Esophagus squamous epithelium (tissue), 5 donors: ENCODE measurements around the gene MYH7. TPM values are rescaled to one million over a fixed set of nuclear protein-coding genes. Genes with fewer than 3 reads are reported as not detected.
"Not testable (repeated sequence)": the region's sequence is repeated elsewhere in the genome, so short reads cannot be mapped to it uniquely, and the experiment has no call there.

ENCODE experiments used
- DNase-seq: peaks from one replicate; lab custom pipeline; 2025; lab: John Stamatoyannopoulos, UW
- H3K27ac ChIP-seq, 4 donors: fragments of 200-600 bp; sonication (generic); one replicate each; pipeline ENCODE4 v1.5.1; 2016 to 2019; ENCODE audit warnings: mild to moderate bottlenecking in 1 of 4
- H3K27me3 ChIP-seq, 4 donors: fragments of 200-600 bp; sonication (generic); 1 replicate in 3 of 4; 2 replicates in 1 of 4; pipeline versions ENCODE4 v1.5.1 to v1.6.0; 2017 to 2021; ENCODE audit warnings: antibody characterized with exemption in 1 of 4
- H3K36me3 ChIP-seq, 3 donors: fragments of 200-600 bp; sonication (generic); one replicate each; pipeline ENCODE4 v1.5.1; 2016 to 2019
- H3K4me1 ChIP-seq, 3 donors: fragments of 200-600 bp; sonication (generic); one replicate each; pipeline ENCODE4 v1.5.1; 2017 to 2019
- H3K4me3 ChIP-seq, 4 donors: fragments of 200-600 bp; sonication (generic); 1 replicate in 3 of 4; 2 replicates in 1 of 4; pipeline ENCODE4 v1.5.1; 2016 to 2019; ENCODE audit warnings: mild to moderate bottlenecking in 2 of 4, moderate library complexity in 1 of 4
- H3K9me3 ChIP-seq, 3 donors: fragments of 200-600 bp; sonication (generic); one replicate each; pipeline ENCODE4 v1.5.1; 2016 to 2019
- CTCF ChIP-seq, 6 experiments: fragments of 450-650 bp in 4 of 6; fragments of 200-600 bp in 2 of 6; sonication (generic) in 2 of 6; IDR thresholded peaks; one replicate each; pipeline ENCODE4 v1.5.1; 2016 to 2019; ENCODE audit warnings: antibody characterized with exemption in 6 of 6, mild to moderate bottlenecking in 4 of 6, moderate library complexity in 4 of 6
- POLR2A ChIP-seq, 4 donors: fragments of 450-650 bp; IDR thresholded peaks; one replicate each; pipeline ENCODE4 v1.6.1; 2017; ENCODE audit warnings: antibody characterized with exemption in 4 of 4, mild to moderate bottlenecking in 4 of 4, moderate library complexity in 3 of 4
- WGBS, 2 donors: methylation state at CpG; one replicate each; pipeline ENCODE4 v1.1.5; 2018; 5-methylcytosine and 5-hydroxymethylcytosine counted together
- intact Hi-C: fragments of 100-400 bp; cut with DNase I; formaldehyde crosslinking; loops from one replicate; pipeline ENCODE4 v1.15.0; 2022
- total RNA-seq, 4 donors: library from RNA; depleted of rRNA; stranded (reverse); fragments of >200 nt; gene quantifications; one replicate each; pipeline ENCODE4 v1.1.0, GENCODE V29; 2016
- donor health status: DM: yes; HTN: yes; CAD: no.

The MYH7 gene
- total RNA-seq, 4 donors from 2014 or later: not detected

GRCh38 chr14:23404331-23404900 lies 31.0 kb downstream of the MYH7 start:
- no peak overlapping the region for H3K27ac ChIP-seq
- H3K36me3 ChIP-seq: no peaks in the 10 kb centered on the region
- intact Hi-C loops: no loop called here
- H3K4me1 ChIP-seq: no peaks in the 10 kb centered on the region
- H3K9me3 ChIP-seq: no peaks in the 10 kb centered on the region
- no peak overlapping the region for H3K4me3 ChIP-seq
- no peak for DNase-seq
- TF ChIP-seq POLR2A (IDR thresholded peaks at IDR 0.05): no peak
- TF ChIP-seq CTCF (IDR thresholded peaks at IDR 0.05): no peak
- H3K27me3 ChIP-seq: peaks cover 0 to 63% (median 0%) of the 10 kb centered on the region in 4 donors
- WGBS, 2 donors: 62 to 100% methylated on average over 1 to 7 of the region's 14 CpGs

GRCh38 chr14:23403908-23404307 lies 31.6 kb downstream of the MYH7 start:
- peaks cover 0 to 58% (median 0%) of the 10 kb centered on the region in 4 donors for H3K27me3 ChIP-seq
- intact Hi-C loops: no loop called here
- no peaks in the 10 kb centered on the region for H3K36me3 ChIP-seq
- H3K4me1 ChIP-seq: no peaks in the 10 kb centered on the region
- no peak overlapping the region for H3K4me3 ChIP-seq
- H3K9me3 ChIP-seq: no peaks in the 10 kb centered on the region
- WGBS, 2 donors: 49 to 69% methylated on average over 4 of the region's 4 CpGs
- no peak for TF ChIP-seq POLR2A (IDR thresholded peaks at IDR 0.05)
- no peak for TF ChIP-seq CTCF (IDR thresholded peaks at IDR 0.05)
- H3K27ac ChIP-seq: no peak overlapping the region
- no peak for DNase-seq

GRCh38 chr14:23403139-23403438 lies 32.4 kb downstream of the MYH7 start:
- TF ChIP-seq POLR2A (IDR thresholded peaks at IDR 0.05): no peak
- no peak for TF ChIP-seq CTCF (IDR thresholded peaks at IDR 0.05)
- H3K27me3 ChIP-seq: peaks cover 0 to 52% (median 0%) of the 10 kb centered on the region in 4 donors
- no peaks in the 10 kb centered on the region for H3K4me1 ChIP-seq
- no peak overlapping the region for H3K27ac ChIP-seq
- 47 to 54% methylated on average over 7 of the region's 7 CpGs for WGBS, 2 donors
- H3K4me3 ChIP-seq: no peak overlapping the region
- no peaks in the 10 kb centered on the region for H3K36me3 ChIP-seq
- intact Hi-C loops: no loop called here
- no peaks in the 10 kb centered on the region for H3K9me3 ChIP-seq
- no peak for DNase-seq

GRCh38 chr14:23402296-23403138 lies 32.9 kb downstream of the MYH7 start:
- Histone ChIP-seq H3K4me3 (no peak overlapping the region), H3K27me3 (peaks cover 0 to 51% (median 0%) of the 10 kb centered on the region in 4 donors), H3K27ac (no peak overlapping the region), H3K4me1 (no peaks in the 10 kb centered on the region), H3K9me3 (no peaks in the 10 kb centered on the region), H3K36me3 (no peaks in the 10 kb centered on the region)
- WGBS, 2 donors: 63 to 67% methylated on average over 9 to 14 of the region's 25 CpGs
- no peak for DNase-seq
- intact Hi-C loops: no loop called here
- TF ChIP-seq POLR2A (IDR thresholded peaks at IDR 0.05) (no peak), CTCF (IDR thresholded peaks at IDR 0.05) (no peak)

GRCh38 chr14:23401291-23401690 lies 34.2 kb downstream of the MYH7 start:
- intact Hi-C loops: no loop called here
- TF ChIP-seq POLR2A (IDR thresholded peaks at IDR 0.05) (no peak), CTCF (IDR thresholded peaks at IDR 0.05) (no peak)
- no peaks in the 10 kb centered on the region for H3K4me1 ChIP-seq
- WGBS, 2 donors: 63 to 74% methylated on average over 4 of the region's 4 CpGs
- H3K4me3 ChIP-seq: no peak overlapping the region
- H3K36me3 ChIP-seq: no peaks in the 10 kb centered on the region
- H3K9me3 ChIP-seq: no peaks in the 10 kb centered on the region
- DNase-seq: no peak
- peaks cover 0 to 40% (median 0%) of the 10 kb centered on the region in 4 donors for H3K27me3 ChIP-seq
- no peak overlapping the region for H3K27ac ChIP-seq

GRCh38 chr14:23400496-23401149 lies 34.8 kb downstream of the MYH7 start:
- WGBS, 2 donors: 85 to 86% methylated on average over 10 to 16 of the region's 16 CpGs
- H3K27ac ChIP-seq, H3K4me1 ChIP-seq, DNase-seq, H3K4me3 ChIP-seq, H3K36me3 ChIP-seq, H3K9me3 ChIP-seq, intact Hi-C loops: not testable (repeated sequence)
- peaks cover 0 to 34% (median 0%) of the 10 kb centered on the region in 4 donors for H3K27me3 ChIP-seq
